Upper lobe of left lung (tissue), 4 donors: ENCODE data around the gene PRKAG2.

Source experiments
- EP300 ChIP-seq, 4 donors: sonication (generic); formaldehyde crosslinking; IDR thresholded peaks; one replicate each; pipeline ENCODE4 v1.5.1; 2017; ENCODE audit warnings: antibody characterized with exemption in 4 of 4, control low read depth in 2 of 4
- POLR2A ChIP-seq, 4 donors: fragments of 450-650 bp; IDR thresholded peaks; one replicate each; pipeline ENCODE4 v1.5.1; 2016 to 2017; ENCODE audit warnings: antibody characterized with exemption in 4 of 4, mild to moderate bottlenecking in 2 of 4
- POLR2AphosphoS5 ChIP-seq, 2 donors: sonication (generic); formaldehyde crosslinking; IDR thresholded peaks; one replicate each; pipeline ENCODE4 v1.5.1; 2017; ENCODE audit warnings: antibody characterized with exemption in 2 of 2
- TF ChIP-seq, protein P1 (sequence below), 6 experiments: fragments of 450-650 bp in 4 of 6; fragments of 200-600 bp in 2 of 6; sonication (generic) in 2 of 6; IDR thresholded peaks; one replicate each; pipeline ENCODE4 v1.5.1; 2016 to 2019; ENCODE audit warnings: antibody characterized with exemption in 6 of 6

DNA sequence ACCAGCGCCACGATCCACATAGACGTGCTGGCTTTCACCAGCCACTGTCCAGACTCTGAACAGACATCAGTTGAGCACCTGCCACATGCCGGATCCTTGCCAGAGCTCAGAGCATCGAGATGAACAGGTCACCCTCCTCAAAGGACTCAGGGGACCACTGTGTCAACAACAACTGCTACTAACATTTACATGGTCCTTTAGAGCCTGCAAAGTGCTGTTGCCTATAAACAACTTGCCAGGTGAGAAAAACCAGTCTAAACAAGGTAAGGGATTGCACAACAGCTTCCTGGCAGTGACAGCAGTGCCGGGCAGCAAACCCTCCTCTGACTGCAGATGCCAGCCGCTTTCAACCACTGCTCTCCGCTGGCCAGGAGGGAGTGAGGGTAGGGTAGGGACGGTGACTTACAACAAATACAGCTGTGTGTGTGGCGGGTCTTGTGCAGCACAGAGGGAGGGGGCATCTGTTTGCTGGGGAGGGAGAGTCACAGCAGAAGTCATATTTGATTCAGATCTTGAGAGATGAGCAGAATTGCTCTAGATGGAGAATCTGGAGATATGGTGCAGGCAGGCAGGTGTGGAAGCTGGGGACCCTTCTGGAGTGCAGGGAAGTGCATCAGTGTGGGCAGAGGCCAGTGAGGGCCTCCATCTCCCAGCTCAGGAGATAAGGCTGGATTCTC is 324.4 kb downstream of the PRKAG2 start:
- TF ChIP-seq, protein P1, sequence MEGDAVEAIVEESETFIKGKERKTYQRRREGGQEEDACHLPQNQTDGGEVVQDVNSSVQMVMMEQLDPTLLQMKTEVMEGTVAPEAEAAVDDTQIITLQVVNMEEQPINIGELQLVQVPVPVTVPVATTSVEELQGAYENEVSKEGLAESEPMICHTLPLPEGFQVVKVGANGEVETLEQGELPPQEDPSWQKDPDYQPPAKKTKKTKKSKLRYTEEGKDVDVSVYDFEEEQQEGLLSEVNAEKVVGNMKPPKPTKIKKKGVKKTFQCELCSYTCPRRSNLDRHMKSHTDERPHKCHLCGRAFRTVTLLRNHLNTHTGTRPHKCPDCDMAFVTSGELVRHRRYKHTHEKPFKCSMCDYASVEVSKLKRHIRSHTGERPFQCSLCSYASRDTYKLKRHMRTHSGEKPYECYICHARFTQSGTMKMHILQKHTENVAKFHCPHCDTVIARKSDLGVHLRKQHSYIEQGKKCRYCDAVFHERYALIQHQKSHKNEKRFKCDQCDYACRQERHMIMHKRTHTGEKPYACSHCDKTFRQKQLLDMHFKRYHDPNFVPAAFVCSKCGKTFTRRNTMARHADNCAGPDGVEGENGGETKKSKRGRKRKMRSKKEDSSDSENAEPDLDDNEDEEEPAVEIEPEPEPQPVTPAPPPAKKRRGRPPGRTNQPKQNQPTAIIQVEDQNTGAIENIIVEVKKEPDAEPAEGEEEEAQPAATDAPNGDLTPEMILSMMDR (IDR thresholded peaks at IDR 0.05), result no peak
- TF ChIP-seq POLR2A (IDR thresholded peaks at IDR 0.05) (no peak), EP300 (IDR thresholded peaks at IDR 0.05) (peak; percentile 54 to 94 (median 89)), POLR2AphosphoS5 (IDR thresholded peaks at IDR 0.05) (peak; percentile 43 to 80)
